Uterus (tissue), 2 donors: ENCODE results near the gene ACTR5.

Experiments used
- CTCF ChIP-seq, 4 experiments: fragments of 200-600 bp in 2 of 4; fragments of 450-650 bp in 2 of 4; sonication (generic) in 2 of 4; IDR thresholded peaks; one replicate each; pipeline ENCODE4 v1.5.1; 2016 to 2019; ENCODE audit warnings: antibody characterized with exemption in 4 of 4, mild to moderate bottlenecking in 2 of 4, moderate library complexity in 1 of 4
- POLR2A ChIP-seq, 2 donors: fragments of 450-650 bp; IDR thresholded peaks; one replicate each; pipeline ENCODE4 v1.6.1; 2016; ENCODE audit warnings: antibody characterized with exemption in 2 of 2, mild to moderate bottlenecking in 1 of 2, moderate library complexity in 1 of 2

GRCh38 chr20:38800882-38801281 lies 52.6 kb downstream of the ACTR5 start:
- no peak for TF ChIP-seq CTCF (IDR thresholded peaks at IDR 0.05)
- no peak for TF ChIP-seq POLR2A (IDR thresholded peaks at IDR 0.05)
